HG03521 (cell line): ENCODE results near the gene SECISBP2.

Experiments used
- ATAC-seq: cut with Tn5 transposase; IDR thresholded peaks from one replicate; pipeline ENCODE4 v1.9.1; 2021; ENCODE audit warnings: mild to moderate bottlenecking, moderate library complexity; ENCODE audit not compliant: unreplicated experiment

The SECISBP2 gene

GRCh38 chr9:89346696-89347095 is 28.4 kb downstream of the SECISBP2 start:
- ATAC-seq: no peak

GRCh38 chr9:89347651-89348050 is 29.4 kb downstream of the SECISBP2 start:
- no peak for ATAC-seq

GRCh38 chr9:89349607-89350006 is 31.3 kb downstream of the SECISBP2 start:
- no peak for ATAC-seq

- ATAC-seq: no peak
These were observed 32.8 kb downstream of the SECISBP2 start for GRCh38 chr9:89350988-89351557.

- no peak for ATAC-seq
These were observed 33.4 kb downstream of the SECISBP2 start for GRCh38 chr9:89351584-89352300.

- no peak for ATAC-seq
These were observed 34.2 kb downstream of the SECISBP2 start for GRCh38 chr9:89352451-89352850.

- no peak for ATAC-seq
These were observed 34.8 kb downstream of the SECISBP2 start for GRCh38 chr9:89352874-89353649.

- ATAC-seq: no peak
These were observed 35.7 kb downstream of the SECISBP2 start for GRCh38 chr9:89353989-89354388.

- no peak for ATAC-seq
These were observed 36.2 kb downstream of the SECISBP2 start for GRCh38 chr9:89354471-89354870.

- ATAC-seq: no peak
These were observed 38.5 kb downstream of the SECISBP2 start for GRCh38 chr9:89356782-89357181.

GRCh38 chr9:89357331-89358197 is 39.3 kb downstream of the SECISBP2 start:
- no peak for ATAC-seq

GRCh38 chr9:89358376-89358916 is 40.1 kb downstream of the SECISBP2 start:
- ATAC-seq: no peak

GRCh38 chr9:89358985-89359384 is 40.7 kb downstream of the SECISBP2 start:
- no peak for ATAC-seq

GRCh38 chr9:89359751-89360261 is 41.5 kb downstream of the SECISBP2 start:
- no peak for ATAC-seq

GRCh38 chr9:89360465-89360864 is 42.2 kb downstream of the SECISBP2 start:
- no peak for ATAC-seq

- no peak for ATAC-seq
These were observed 42.7 kb downstream of the SECISBP2 start for GRCh38 chr9:89361031-89361430.

GRCh38 chr9:89361816-89362646 is 43.7 kb downstream of the SECISBP2 start:
- ATAC-seq: no peak

- no peak for ATAC-seq
These were observed 44.5 kb downstream of the SECISBP2 start for GRCh38 chr9:89362647-89363310.

- no peak for ATAC-seq
These were observed 45.0 kb downstream of the SECISBP2 start for GRCh38 chr9:89363311-89363670.
